Measurements from ENCODE around the gene ARMC8. TPM values are rescaled to one million over a fixed set of nuclear protein-coding genes. Genes with fewer than 3 reads are reported as not detected.

Gene ARMC8
- polyA plus RNA-seq, 1 donor from 2014 or later = 90.6 TPM

DNA sequence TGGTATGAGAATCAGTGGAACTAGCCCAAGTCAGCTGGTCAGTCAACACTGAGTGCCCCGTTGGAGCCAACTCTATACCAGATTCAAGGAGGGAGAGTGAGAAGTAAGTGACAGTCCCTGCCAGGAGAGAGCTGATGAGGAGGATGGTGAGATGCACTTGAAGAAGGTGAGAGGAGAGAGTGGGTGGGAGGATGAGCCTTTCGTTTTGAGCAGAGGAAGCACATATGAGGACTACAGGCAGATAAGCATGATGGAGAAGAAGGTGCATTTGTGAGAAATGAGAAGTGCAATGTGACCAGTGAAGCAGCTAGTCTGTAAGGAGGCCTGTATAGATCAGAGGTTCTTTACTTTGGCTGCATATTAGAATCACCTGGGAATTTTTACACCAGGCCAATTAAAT, 102.2 kb downstream of the ARMC8 start:
- Histone ChIP-seq H3K4me3 (ENCODE audit: low read length) (no peak overlapping the region), H3K27ac (ENCODE audit: low read length) (no peak overlapping the region), H3F3A (ENCODE audit: insufficient read depth, low read length, poor library complexity, severe bottlenecking) (no peaks in the 10 kb centered on the region), H3K9me2 (ENCODE audit: insufficient read depth, low read length) (no peaks in the 10 kb centered on the region), H3K9me3 (ENCODE audit: low read length) (no peaks in the 10 kb centered on the region), H2AFZ (ENCODE audit: low read depth, low read length) (no peak overlapping the region), H3K4me2 (ENCODE audit: low read length) (no peak overlapping the region), H3K27me3 (ENCODE audit: insufficient read depth, low read depth, low read length) (no peaks in the 10 kb centered on the region), H3K36me3 (ENCODE audit: insufficient read depth, low read length) (no peaks in the 10 kb centered on the region), H3K9ac (ENCODE audit: low read length) (no peak overlapping the region), H4K20me1 (ENCODE audit: insufficient read depth) (no peaks in the 10 kb centered on the region), H3K79me2 (replicated peaks; ENCODE audit: insufficient read depth, low read length) (no peaks in the 10 kb centered on the region)
- TF ChIP-seq EZH2 (IDR thresholded peaks at IDR 0.05; ENCODE audit: borderline replicate concordance, insufficient read depth, low read length, poor library complexity, severe bottlenecking) (no peak), TAF1 (IDR thresholded peaks at IDR 0.05; ENCODE audit: low read depth) (no peak), SMC3 (conservative IDR thresholded peaks at IDR 0.05; ENCODE audit: poor library complexity) (no peak), EP300 (conservative IDR thresholded peaks at IDR 0.05; ENCODE audit: poor library complexity, severe bottlenecking) (no peak), RAD21 (conservative IDR thresholded peaks at IDR 0.05) (no peak), POLR2AphosphoS5 (IDR thresholded peaks at IDR 0.05) (no peak), MXI1 (conservative IDR thresholded peaks at IDR 0.05; ENCODE audit: poor library complexity, severe bottlenecking) (no peak)
- TF ChIP-seq, protein P1, sequence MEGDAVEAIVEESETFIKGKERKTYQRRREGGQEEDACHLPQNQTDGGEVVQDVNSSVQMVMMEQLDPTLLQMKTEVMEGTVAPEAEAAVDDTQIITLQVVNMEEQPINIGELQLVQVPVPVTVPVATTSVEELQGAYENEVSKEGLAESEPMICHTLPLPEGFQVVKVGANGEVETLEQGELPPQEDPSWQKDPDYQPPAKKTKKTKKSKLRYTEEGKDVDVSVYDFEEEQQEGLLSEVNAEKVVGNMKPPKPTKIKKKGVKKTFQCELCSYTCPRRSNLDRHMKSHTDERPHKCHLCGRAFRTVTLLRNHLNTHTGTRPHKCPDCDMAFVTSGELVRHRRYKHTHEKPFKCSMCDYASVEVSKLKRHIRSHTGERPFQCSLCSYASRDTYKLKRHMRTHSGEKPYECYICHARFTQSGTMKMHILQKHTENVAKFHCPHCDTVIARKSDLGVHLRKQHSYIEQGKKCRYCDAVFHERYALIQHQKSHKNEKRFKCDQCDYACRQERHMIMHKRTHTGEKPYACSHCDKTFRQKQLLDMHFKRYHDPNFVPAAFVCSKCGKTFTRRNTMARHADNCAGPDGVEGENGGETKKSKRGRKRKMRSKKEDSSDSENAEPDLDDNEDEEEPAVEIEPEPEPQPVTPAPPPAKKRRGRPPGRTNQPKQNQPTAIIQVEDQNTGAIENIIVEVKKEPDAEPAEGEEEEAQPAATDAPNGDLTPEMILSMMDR (IDR thresholded peaks at IDR 0.05; ENCODE audit: poor library complexity, severe bottlenecking) = no peak
- TF ChIP-seq, protein P2, sequence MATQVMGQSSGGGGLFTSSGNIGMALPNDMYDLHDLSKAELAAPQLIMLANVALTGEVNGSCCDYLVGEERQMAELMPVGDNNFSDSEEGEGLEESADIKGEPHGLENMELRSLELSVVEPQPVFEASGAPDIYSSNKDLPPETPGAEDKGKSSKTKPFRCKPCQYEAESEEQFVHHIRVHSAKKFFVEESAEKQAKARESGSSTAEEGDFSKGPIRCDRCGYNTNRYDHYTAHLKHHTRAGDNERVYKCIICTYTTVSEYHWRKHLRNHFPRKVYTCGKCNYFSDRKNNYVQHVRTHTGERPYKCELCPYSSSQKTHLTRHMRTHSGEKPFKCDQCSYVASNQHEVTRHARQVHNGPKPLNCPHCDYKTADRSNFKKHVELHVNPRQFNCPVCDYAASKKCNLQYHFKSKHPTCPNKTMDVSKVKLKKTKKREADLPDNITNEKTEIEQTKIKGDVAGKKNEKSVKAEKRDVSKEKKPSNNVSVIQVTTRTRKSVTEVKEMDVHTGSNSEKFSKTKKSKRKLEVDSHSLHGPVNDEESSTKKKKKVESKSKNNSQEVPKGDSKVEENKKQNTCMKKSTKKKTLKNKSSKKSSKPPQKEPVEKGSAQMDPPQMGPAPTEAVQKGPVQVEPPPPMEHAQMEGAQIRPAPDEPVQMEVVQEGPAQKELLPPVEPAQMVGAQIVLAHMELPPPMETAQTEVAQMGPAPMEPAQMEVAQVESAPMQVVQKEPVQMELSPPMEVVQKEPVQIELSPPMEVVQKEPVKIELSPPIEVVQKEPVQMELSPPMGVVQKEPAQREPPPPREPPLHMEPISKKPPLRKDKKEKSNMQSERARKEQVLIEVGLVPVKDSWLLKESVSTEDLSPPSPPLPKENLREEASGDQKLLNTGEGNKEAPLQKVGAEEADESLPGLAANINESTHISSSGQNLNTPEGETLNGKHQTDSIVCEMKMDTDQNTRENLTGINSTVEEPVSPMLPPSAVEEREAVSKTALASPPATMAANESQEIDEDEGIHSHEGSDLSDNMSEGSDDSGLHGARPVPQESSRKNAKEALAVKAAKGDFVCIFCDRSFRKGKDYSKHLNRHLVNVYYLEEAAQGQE (IDR thresholded peaks at IDR 0.05; ENCODE audit: borderline replicate concordance) = no peak

DNA sequence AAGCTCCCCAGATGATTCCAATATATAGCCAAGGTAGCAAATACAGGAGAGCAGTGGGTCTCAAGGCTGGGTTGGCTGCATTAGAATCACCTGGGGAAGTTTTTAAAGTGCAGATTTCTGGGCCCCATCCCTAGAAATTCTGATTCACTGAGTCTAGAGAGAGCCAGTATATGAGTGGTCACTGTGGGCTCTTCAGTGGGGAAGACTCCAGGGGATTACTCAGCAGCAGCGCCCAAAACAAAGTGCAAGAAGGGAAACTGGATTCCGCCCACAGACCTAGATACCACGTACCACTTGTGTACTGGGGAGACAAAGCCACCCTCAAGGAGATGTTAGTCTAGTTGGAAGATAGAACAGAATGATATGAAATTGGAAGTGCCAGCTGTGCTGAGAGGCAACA, 102.6 kb downstream of the ARMC8 start:
- Histone ChIP-seq H2AFZ (ENCODE audit: low read depth, low read length) (no peak overlapping the region), H4K20me1 (ENCODE audit: insufficient read depth) (no peaks in the 10 kb centered on the region), H3K4me2 (ENCODE audit: low read length) (no peak overlapping the region), H3K4me3 (ENCODE audit: low read length) (no peak overlapping the region), H3F3A (ENCODE audit: insufficient read depth, low read length, poor library complexity, severe bottlenecking) (no peaks in the 10 kb centered on the region), H3K9ac (ENCODE audit: low read length) (no peak overlapping the region), H3K27ac (ENCODE audit: low read length) (no peak overlapping the region), H3K9me2 (ENCODE audit: insufficient read depth, low read length) (no peaks in the 10 kb centered on the region), H3K9me3 (ENCODE audit: low read length) (no peaks in the 10 kb centered on the region), H3K27me3 (ENCODE audit: insufficient read depth, low read depth, low read length) (no peaks in the 10 kb centered on the region), H3K79me2 (replicated peaks; ENCODE audit: insufficient read depth, low read length) (no peaks in the 10 kb centered on the region), H3K36me3 (ENCODE audit: insufficient read depth, low read length) (no peaks in the 10 kb centered on the region)
- TF ChIP-seq MXI1 (conservative IDR thresholded peaks at IDR 0.05; ENCODE audit: poor library complexity, severe bottlenecking) = no peak

DNA sequence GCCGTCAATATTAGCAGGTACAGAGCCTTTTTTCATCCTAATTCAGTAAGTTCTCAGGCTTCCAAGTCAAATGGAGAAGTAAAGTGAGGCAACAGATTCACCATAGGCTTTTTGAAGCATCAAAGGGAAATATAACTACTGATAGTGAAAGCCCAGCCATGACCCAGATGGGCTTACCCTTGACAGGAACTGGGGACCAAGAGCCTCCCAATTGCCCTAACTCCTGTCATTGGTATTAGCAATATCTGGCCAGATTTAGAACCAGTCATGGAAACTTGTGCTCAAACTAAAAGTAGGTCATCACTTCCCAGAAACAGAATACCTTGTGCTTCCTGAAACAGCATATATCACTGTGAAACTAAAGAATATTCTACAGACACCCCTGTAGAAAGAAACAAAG, 109.5 kb downstream of the ARMC8 start:
- H3F3A ChIP-seq (ENCODE audit: insufficient read depth, low read length, poor library complexity, severe bottlenecking) = no peaks in the 10 kb centered on the region
- H4K20me1 ChIP-seq (ENCODE audit: insufficient read depth) = no peaks in the 10 kb centered on the region
- no peak overlapping the region for H3K4me3 ChIP-seq (ENCODE audit: low read length)
- H3K9me3 ChIP-seq (ENCODE audit: low read length) = no peaks in the 10 kb centered on the region
- H3K79me2 ChIP-seq (replicated peaks; ENCODE audit: insufficient read depth, low read length) = no peaks in the 10 kb centered on the region
- H3K27ac ChIP-seq (ENCODE audit: low read length) = no peak overlapping the region
- no peaks in the 10 kb centered on the region for H3K36me3 ChIP-seq (ENCODE audit: insufficient read depth, low read length)
- H2AFZ ChIP-seq (ENCODE audit: low read depth, low read length) = no peak overlapping the region
- H3K9ac ChIP-seq (ENCODE audit: low read length) = no peak overlapping the region
- no peaks in the 10 kb centered on the region for H3K27me3 ChIP-seq (ENCODE audit: insufficient read depth, low read depth, low read length)
- no peaks in the 10 kb centered on the region for H3K9me2 ChIP-seq (ENCODE audit: insufficient read depth, low read length)
- TF ChIP-seq MXI1 (conservative IDR thresholded peaks at IDR 0.05; ENCODE audit: poor library complexity, severe bottlenecking) (no peak), EZH2 (IDR thresholded peaks at IDR 0.05; ENCODE audit: borderline replicate concordance, insufficient read depth, low read length, poor library complexity, severe bottlenecking) (no peak), EP300 (conservative IDR thresholded peaks at IDR 0.05; ENCODE audit: poor library complexity, severe bottlenecking) (no peak)
- TF ChIP-seq, protein P1 (IDR thresholded peaks at IDR 0.05; ENCODE audit: poor library complexity, severe bottlenecking) = no peak
- no peak overlapping the region for H3K4me2 ChIP-seq (ENCODE audit: low read length)
